GM19452 (cell line): ENCODE measurements around the gene PERM1.
A peak's percentile ranks its signal among the peaks of the same experiment; 100 is the strongest.
"Not testable (repeated sequence)": the region's sequence is repeated elsewhere in the genome, so short reads cannot be mapped to it uniquely, and the experiment has no call there.

ENCODE experiments used
- ATAC-seq: cut with Tn5 transposase; IDR thresholded peaks from one replicate; pipeline ENCODE4 v1.9.1; 2021; ENCODE audit not compliant: unreplicated experiment

Gene PERM1

DNA sequence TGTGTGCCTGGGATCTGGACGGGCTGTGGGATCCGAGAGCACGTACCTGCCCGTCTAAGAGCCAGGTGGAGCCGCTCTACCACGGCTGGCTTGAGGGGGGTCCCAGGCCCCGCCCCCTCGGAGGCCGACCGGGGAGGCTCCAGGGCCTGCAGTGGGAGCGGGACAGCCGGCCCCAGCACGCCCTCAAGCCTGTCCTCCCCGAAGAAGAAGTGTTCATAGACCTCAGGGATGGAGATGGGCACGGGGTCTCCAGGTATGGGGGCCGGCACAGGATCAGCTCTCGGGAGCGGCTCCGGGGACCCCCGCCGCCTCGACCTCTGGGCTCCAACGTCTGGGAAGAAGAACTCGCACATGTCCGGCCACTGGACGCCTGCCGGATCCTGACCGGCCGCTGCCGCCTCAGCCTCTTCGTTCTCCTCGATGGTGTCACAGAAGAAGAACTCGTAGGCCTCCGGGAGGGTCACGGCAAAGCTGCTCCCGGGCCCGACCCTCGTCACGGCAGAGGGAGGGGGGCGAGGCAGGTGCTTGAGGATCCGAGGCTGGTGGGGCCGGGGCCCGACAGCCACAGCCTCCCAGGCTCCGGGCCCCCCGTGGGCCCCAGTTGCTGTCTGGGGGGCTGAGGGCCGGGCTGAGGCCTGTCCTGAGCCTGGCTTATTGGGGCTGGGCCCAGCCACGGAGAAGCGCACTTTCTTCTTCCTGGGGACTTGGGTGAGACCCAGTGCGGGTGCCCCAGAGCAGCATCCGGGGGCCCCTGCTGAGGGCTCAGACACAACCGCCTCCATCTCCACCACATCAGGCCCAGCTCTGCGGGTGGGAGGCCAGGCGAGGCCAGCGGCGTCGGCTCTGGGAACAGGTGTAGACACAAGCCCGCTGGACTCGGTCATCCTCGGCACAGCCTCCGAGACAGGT, 2.8 kb downstream of the PERM1 start:
- no peak for ATAC-seq

DNA sequence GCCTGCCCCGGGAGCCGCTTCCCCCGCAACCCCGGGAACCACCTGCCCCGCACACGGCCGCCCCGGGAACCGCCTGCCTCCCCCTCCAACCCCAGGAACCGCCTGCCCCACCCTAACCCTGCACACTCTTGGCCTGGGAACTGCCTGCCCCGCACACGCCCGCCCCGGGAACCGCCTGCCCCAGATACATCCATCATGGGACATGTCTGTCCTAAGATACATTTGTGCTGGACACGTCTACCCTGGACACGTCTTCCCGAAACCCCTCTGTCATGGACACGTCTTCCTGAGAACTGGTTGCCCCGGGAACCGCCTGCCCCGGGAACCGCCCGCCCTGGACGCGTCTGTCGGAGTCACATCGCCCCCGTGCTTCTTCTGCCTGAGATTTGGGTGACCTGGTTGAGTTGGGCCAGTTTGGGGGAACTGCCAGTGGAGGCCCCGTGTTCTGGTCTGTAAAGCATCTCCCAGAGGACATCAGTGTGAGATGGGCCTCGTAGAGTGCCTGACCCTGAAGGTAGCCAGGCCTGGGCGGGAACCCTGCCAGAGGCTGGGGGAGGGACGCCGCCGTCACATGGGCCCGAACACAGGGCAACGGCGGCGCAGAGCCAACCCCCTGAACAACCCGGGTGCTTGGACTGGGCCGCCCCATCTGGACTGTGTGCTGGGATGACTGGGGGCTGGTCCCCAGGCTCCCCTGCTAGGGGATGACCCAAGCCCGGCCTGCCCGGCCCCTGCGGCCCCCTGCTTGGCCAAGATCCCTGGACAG, 3.6 kb downstream of the PERM1 start:
- ATAC-seq: no peak

DNA sequence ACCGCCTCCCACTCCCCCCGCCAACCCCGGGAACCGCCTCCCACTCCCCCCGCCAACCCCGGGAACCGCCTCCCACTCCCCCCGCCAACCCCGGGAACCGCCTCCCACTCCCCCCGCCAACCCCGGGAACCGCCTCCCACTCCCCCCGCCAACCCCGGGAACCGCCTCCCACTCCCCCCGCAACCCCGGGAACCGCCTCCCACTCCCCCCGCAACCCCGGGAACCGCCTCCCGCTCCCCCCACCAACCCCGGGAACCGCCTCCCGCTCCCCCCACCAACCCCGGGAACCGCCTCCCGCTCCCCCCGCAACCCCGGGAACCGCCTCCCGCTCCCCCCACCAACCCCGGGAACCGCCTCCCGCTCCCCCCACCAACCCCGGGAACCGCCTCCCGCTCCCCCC, 5.1 kb downstream of the PERM1 start:
- ATAC-seq: not testable (repeated sequence)

DNA sequence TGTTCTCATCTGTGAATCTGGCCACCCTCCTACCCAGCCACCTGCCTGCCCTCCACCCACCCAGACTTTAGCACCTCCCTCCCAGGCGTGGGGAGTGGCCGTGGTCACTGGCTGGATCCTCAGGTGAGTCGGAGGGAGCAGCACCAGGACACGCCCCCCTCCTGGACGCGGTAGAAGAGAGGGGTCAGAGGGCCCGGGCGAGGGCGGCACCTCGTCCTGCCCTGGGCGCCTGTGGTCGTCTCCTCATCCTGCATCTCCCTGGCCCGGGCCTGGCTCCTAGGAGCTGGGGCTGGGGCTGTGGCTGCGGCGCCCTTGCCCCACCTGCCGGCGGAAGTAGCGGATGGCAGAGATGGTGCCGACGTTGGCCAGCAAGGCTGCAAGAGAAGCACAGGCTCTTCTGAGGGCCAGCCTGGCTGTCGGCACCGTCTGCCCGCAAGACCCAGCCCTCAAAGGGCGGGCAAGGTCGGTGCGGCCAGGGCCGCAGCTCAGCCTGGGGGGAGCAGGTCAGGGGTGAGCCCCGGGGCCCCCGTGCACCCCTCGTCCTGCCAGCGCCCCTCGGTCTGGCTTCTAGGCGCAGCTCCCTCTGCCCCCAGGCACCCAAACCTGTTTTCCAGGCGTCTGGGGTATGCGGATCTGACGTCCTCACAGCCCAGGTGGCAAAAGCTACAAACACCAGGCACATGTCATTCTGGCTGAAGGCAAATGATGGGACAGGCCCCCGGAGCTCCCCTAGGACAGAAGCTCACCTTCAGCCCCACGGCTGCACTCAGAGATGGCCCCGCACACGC, 5.8 kb downstream of the PERM1 start:
- peak; percentile 64 for ATAC-seq

DNA sequence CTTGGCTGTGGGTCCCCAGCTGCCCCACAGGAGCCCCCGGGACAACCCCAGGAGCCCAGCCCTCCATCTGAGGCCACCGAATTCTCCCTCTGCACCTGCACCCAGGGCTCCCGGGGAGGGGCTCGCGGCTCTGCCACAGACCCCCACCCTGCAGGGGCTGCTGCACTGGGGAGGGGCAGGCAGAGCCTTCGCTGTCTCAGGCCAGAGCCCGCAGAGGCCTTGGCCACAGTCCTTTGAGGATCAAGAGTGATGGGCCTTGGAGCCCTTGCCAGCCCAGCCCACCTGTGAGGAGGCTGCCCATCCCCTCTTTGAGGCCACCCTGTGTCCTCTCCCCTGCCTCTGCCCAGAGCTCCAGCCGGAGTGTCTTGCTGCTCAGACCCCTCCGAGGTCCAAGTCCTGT, 6.5 kb downstream of the PERM1 start:
- ATAC-seq: no peak

DNA sequence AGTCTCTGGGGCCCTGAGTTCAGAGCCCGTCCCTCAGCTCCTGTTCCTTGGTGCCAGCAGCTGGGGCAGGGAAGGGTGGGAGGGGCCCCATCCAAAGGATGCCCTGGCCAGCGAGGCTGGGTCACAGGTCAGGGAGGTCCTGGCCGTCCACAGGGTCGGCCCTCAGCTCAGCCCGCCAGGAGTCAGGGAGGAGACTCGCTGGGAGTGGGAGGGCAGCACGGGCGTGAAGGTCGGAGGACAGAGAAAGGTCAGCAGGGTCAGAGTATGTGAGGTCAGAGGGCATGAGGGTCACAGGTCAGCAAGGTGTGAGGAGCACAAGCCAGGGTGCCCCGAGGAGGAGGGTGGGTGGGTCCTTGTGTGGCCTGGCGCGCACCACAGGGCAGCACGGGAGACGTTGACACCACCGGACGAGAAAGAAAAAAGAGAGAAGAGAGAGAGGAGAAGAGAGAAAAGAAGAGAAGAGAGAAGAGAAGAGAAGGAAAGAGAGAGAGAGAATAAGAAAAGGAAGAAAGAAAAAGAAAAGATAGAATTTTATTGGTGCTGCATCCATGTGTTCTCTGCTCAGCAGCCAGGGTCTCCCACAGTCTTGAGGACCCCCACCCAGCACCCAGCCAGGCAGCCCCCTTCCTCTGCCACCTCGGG, 7.1 kb downstream of the PERM1 start:
- ATAC-seq: no peak

- no peak for ATAC-seq
Measured at GRCh38 chr1:974293-974640, 7.6 kb downstream of the PERM1 start.

GRCh38 chr1:973459-974292, 8.2 kb downstream of the PERM1 start:
- no peak for ATAC-seq

DNA sequence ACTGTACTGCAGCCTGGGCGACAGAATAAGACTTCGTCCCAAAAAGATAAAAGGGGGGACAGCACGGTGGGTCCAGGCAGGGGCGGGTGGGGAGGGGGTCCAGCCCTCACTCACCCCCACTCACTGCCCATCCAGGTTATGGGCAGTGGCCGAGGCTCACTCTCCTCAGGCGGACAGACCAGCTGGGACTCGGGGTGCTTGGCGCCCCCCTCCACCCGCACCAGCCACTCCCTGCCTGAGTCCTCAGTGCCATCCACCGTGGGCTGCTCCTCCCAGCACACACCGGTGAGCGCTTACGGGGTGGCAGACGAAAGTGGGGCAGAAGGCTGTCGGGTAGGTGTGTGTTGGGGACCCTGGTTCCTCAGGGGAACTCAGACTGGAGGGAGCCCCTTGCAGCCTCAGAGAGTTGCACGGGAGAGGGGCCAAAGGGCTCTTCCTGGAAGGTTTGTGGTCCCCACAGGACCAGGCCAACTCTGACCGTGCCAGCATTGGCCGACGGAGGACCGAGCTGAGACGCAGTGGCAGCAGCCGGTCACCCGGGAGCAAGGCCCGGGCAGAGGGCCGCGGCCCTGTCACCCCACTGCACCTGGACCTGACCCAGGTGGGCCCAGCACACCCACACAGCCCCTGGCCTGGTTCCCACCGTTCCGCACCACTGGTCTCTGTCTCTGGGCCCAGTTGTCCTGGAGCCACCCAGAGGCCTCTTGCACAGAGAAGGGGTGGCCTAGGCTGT, 9.0 kb downstream of the PERM1 start:
- no peak for ATAC-seq

DNA sequence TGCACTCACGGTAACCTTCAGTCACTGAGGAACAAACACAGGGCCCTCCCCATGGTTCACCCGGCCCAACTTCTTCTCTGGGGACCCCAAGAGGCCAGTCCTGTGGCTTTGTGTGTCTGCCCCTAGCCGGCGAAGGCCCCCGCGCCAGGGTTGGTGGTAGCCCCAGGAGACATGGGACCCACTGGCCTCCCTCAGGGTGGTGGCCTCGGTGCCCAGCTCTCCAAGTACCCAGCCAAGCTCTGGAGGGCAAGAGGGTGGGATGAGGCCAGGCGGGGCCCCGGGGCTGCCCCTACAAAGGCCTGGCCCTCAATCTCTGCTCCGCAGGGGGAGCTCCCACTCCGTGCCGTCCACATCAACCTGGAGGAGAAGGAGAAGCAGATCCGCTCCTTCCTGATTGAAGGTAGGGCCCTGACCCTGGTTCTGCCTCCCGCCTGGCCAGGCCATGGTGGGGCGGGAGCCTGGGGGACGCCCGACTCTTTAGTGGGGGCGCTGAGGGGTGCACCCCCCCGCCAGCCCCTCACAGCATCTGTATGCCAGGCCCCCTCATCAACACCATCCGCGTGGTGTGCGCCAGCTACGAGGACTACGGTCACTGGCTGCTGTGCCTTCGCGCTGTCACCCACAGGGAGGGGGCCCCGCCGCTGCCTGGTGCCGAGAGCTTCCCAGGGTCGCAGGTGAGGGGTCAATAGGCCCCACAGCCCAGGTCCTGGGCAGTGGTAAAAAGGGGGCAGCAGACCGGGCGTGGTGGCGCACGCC, 10.0 kb downstream of the PERM1 start:
- ATAC-seq: no peak

DNA sequence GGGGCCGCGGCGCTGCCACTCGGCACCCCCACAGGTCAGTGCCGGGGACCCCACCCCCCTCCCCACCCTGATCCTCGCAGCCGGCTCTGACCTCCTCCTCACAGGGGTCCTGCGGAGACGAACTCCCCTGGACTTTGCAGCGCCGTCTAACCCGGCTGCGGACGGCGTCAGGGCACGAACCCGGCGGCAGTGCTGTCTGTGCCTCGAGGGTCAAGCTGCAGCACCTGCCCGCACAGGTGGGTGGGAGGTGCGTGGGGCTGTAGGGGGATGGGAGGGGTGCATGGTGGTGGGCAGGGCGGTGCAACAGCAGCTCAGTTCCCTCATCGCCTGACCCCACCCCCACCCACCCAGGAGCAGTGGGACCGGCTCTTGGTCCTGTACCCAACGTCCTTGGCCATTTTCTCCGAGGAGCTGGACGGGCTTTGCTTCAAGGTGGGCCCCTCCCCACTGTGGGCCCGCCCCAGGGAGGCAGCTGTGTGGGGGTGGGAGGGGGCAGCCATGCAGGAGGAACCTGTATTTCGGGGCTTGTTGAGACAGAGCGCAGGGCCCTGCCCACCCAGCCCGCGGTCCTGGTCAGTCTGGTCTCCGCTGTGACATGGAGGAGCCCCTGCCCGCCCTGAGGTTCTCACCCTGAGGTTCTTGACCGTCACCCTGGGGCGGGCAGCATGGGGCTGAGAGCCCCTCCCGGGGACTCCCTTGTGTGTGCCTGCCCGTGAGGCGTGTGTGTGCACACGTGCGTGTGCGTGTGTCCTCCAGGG, 10.7 kb downstream of the PERM1 start:
- no peak for ATAC-seq

DNA sequence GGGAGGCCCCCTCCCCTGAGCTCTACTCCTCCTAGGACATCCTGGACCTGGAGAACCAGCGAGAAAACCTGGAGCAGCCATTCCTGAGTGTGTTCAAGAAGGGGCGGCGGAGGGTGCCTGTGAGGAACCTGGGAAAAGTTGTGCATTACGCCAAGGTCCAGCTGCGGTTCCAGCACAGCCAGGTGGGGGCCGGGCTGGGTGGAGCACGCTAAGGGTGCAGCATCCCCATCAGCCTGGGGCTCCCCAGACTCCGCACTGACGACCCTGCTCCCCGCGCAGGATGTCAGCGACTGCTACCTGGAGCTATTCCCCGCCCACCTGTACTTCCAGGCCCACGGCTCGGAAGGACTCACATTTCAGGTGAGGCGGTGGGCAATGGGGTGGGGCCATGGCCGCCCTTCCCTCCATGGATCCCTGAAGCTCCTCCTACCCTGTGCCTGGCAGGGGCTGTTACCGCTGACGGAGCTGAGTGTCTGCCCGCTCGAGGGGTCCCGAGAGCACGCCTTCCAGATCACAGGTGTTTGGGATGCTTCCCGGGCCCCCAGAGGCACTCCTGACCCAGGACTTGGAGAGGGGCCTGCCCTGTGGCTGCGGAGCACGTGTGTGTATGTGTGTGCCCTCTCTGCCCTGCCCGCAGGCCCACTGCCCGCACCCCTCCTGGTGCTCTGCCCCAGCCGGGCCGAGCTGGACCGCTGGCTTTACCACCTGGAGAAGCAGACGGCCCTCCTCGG, 11.5 kb downstream of the PERM1 start:
- ATAC-seq: no peak

DNA sequence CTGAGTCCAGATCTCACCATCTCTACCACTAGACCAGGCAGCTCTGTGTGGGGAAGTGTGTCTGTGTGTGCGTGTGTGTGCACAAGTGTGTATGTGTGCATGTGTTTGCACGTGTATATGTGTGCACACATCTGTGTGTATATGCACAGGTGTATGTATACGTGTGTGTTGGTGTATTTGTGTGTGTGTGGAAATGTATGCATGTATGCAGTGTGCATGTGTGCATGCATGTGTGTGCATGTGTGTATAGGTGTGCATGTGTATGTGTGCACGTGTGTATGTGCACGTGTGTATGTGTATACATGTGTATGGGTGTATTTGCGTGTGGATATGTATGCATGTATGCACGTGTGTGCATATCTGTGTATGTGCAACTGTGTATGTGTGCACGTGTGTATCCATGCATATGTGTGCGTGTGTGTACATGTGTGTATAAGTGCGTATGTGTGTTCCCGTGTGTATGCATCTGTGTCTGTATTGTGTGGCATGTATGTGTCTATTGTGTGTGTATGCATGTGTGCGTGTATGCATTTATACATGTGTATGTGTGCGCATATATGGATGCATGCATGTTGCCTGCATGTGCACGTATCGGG, 12.5 kb downstream of the PERM1 start:
- ATAC-seq: no peak

- no peak for ATAC-seq
Measured at GRCh38 chr1:967466-968343, 14.2 kb downstream of the PERM1 start.

- ATAC-seq: peak; percentile 61
Measured at GRCh38 chr1:966704-967300, 15.1 kb downstream of the PERM1 start.
